Spleen (tissue), 11 donors: ENCODE data around the gene CCL2. TPM values are rescaled to one million over a fixed set of nuclear protein-coding genes. Genes with fewer than 3 reads are reported as not detected.

Experiments
- DNase-seq: peaks from one replicate; pipeline ENCODE4 v3.0.0-alpha.2; 2020
- H3K27ac ChIP-seq, 8 donors: fragments of 200-600 bp; sonication (generic) in 7 of 8; 1 replicate in 4 of 8; 2 replicates in 4 of 8; pipeline versions ENCODE4 v1.5.0 to v1.8.0; 2016 to 2021; ENCODE audit warnings: inconsistent platforms in 4 of 8, mild to moderate bottlenecking in 4 of 8, moderate library complexity in 1 of 8
- H3K27me3 ChIP-seq, 7 donors: fragments of 200-600 bp; sonication (generic) in 6 of 7; replicated peaks in 1 of 7; 1 replicate in 4 of 7; 2 replicates in 3 of 7; pipeline versions ENCODE4 v1.5.0 to v1.8.0; 2016 to 2021; ENCODE audit warnings: inconsistent platforms in 3 of 7, mild to moderate bottlenecking in 1 of 7
- H3K36me3 ChIP-seq, 6 donors: fragments of 200-600 bp; sonication (generic) in 5 of 6; 1 replicate in 4 of 6; 2 replicates in 2 of 6; pipeline versions ENCODE4 v1.5.0 to v1.8.0; 2016 to 2021; ENCODE audit warnings: inconsistent platforms in 2 of 6
- H3K4me1 ChIP-seq, 6 donors: fragments of 200-600 bp; sonication (generic) in 5 of 6; 1 replicate in 3 of 6; 2 replicates in 3 of 6; pipeline versions ENCODE4 v1.5.0 to v1.8.0; 2016 to 2021; ENCODE audit warnings: inconsistent platforms in 3 of 6
- H3K4me3 ChIP-seq, 8 donors: fragments of 200-600 bp; sonication (generic) in 7 of 8; 1 replicate in 4 of 8; 2 replicates in 4 of 8; pipeline versions ENCODE4 v1.5.0 to v1.8.0; 2016 to 2021; ENCODE audit warnings: inconsistent platforms in 4 of 8, mild to moderate bottlenecking in 4 of 8, moderate library complexity in 2 of 8
- H3K9me3 ChIP-seq, 8 donors: fragments of 200-600 bp; sonication (generic) in 7 of 8; 1 replicate in 4 of 8; 2 replicates in 4 of 8; pipeline versions ENCODE4 v1.5.0 to v1.8.0; 2016 to 2021; ENCODE audit warnings: inconsistent platforms in 4 of 8
- CTCF ChIP-seq, 11 experiments: fragments of 200-600 bp in 7 of 11; fragments of 450-650 bp in 4 of 11; sonication (generic) in 4 of 11; IDR thresholded peaks in 8 of 11; conservative IDR thresholded peaks in 3 of 11; 1 replicate in 7 of 11; 2 replicates in 4 of 11; pipeline versions ENCODE4 v1.4.0 to v1.8.0; 2016 to 2021; ENCODE audit warnings: antibody characterized with exemption in 11 of 11, inconsistent platforms in 4 of 11, mild to moderate bottlenecking in 1 of 11
- POLR2A ChIP-seq, 3 donors: fragments of 450-650 bp; IDR thresholded peaks; one replicate each; pipeline ENCODE4 v1.5.1; 2017; ENCODE audit warnings: antibody characterized with exemption in 3 of 3, mild to moderate bottlenecking in 1 of 3
- POLR2AphosphoS5 ChIP-seq, 3 donors: sonication (generic); formaldehyde crosslinking; IDR thresholded peaks; one replicate each; pipeline ENCODE4 v1.5.1; 2017; ENCODE audit warnings: antibody characterized with exemption in 3 of 3
- WGBS, 5 donors: extraction: QIAGEN DNeasy Blood & Tissue Kit in 3 of 5; methylation state at CpG; one replicate each; pipeline versions ENCODE4 v1.1.5 to v1.1.7; 2013 to 2018; 5-methylcytosine and 5-hydroxymethylcytosine counted together
- intact Hi-C: fragments of 100-400 bp; cut with DNase I; formaldehyde crosslinking; loops from one replicate; pipeline ENCODE4 v1.15.0; 2023; ENCODE audit warnings: low total_unique reads
- polyA plus RNA-seq, 3 donors: library from polyadenylated mRNA; stranded (reverse); fragments of 200-250 nt; gene quantifications; one replicate each; pipeline ENCODE4 v1.2.1, GENCODE V29; 2013
- total RNA-seq, 7 donors: library from RNA; depleted of rRNA in 3 of 7; stranded (reverse); fragments of >200 nt in 3 of 7; fragmentation: NEBNext Ultra II Directional in 4 of 7; extraction: Animal tissue kit (Norgen Biotek cat#: 25700) in 4 of 7; gene quantifications; one replicate each; pipeline versions ENCODE4 v1.1.0 to v1.2.1, GENCODE V29; 2016 to 2021
- donor health status: healthy with polysubstance abuse.
- donor health status: DM: no; HTN: no; CAD: no; lungs with moderate emphysema.
- donor health status: DM: no; HTN: no; CAD: no.
- donor health status: Bipolar disorder and iron deficiency.
- donor health status: healthy.
- donor health status: DM: no; HTN: no; CAD: no.
- donor health status: DM: yes; HTN: yes; CAD: no.

CCL2 gene
- total and polyA plus RNA-seq, 10 donors = 4.6 to 70.7 (median 13.7) TPM

GRCh38 chr17:34243364-34244320, 11.4 kb upstream of the CCL2 start:
- H3K4me1 ChIP-seq = peaks cover 35 to 98% (median 78%) of the 10 kb centered on the region in 6 donors
- no peak for DNase-seq
- TF ChIP-seq POLR2A (IDR thresholded peaks at IDR 0.05) (no peak), CTCF (IDR thresholded peaks at IDR 0.05 in 8 of 11, conservative IDR thresholded peaks at IDR 0.05 in 3 of 11) (no peak), POLR2AphosphoS5 (IDR thresholded peaks at IDR 0.05) (no peak)
- 65 to 77% (median 68%) methylated on average over 7 of the region's 7 CpGs for WGBS, 5 donors
- no peaks in the 10 kb centered on the region for H3K9me3 ChIP-seq
- intact Hi-C loops = no loop called here
- H3K4me3 ChIP-seq = peak overlapping the region in 1 of 8 donors; percentile 36
- H3K36me3 ChIP-seq = no peaks in the 10 kb centered on the region
- peaks cover 0 to 7% (median 0%) of the 10 kb centered on the region in 7 donors for H3K27me3 ChIP-seq
- H3K27ac ChIP-seq = peak overlapping the region in 7 of 8 donors; percentile 72 to 88 (median 85)

GRCh38 chr17:34245351-34245905, 9.7 kb upstream of the CCL2 start:
- TF ChIP-seq POLR2A (IDR thresholded peaks at IDR 0.05) (no peak), CTCF (IDR thresholded peaks at IDR 0.05 in 8 of 11, conservative IDR thresholded peaks at IDR 0.05 in 3 of 11) (no peak), POLR2AphosphoS5 (IDR thresholded peaks at IDR 0.05) (no peak)

GRCh38 chr17:34246446-34246845, 8.6 kb upstream of the CCL2 start:
- no peaks in the 10 kb centered on the region for H3K36me3 ChIP-seq
- peak overlapping the region in 7 of 8 donors; percentile 16 to 88 (median 70) for H3K27ac ChIP-seq
- peaks cover 27 to 98% (median 66%) of the 10 kb centered on the region in 6 donors for H3K4me1 ChIP-seq
- intact Hi-C loops = no loop called here
- H3K9me3 ChIP-seq = no peaks in the 10 kb centered on the region
- 26 to 38% (median 35%) methylated on average over 1 of the region's 1 CpG for WGBS, 5 donors
- no peak for DNase-seq
- peak in 1 of 3 donors; percentile 44 for TF ChIP-seq POLR2AphosphoS5 (IDR thresholded peaks at IDR 0.05)
- no peak for TF ChIP-seq CTCF (IDR thresholded peaks at IDR 0.05 in 8 of 11, conservative IDR thresholded peaks at IDR 0.05 in 3 of 11)
- H3K4me3 ChIP-seq = peak overlapping the region in 1 of 8 donors; percentile 43
- peaks cover 0 to 11% (median 0%) of the 10 kb centered on the region in 7 donors for H3K27me3 ChIP-seq

More at GRCh38 chr17:34245351-34245905, 9.7 kb upstream of the CCL2 start:
- Histone ChIP-seq H3K36me3 (no peaks in the 10 kb centered on the region), H3K27me3 (peaks cover 0 to 7% (median 0%) of the 10 kb centered on the region in 7 donors), H3K9me3 (no peaks in the 10 kb centered on the region), H3K4me1 (peaks cover 35 to 99% (median 73%) of the 10 kb centered on the region in 6 donors), H3K27ac (peak overlapping the region in 5 of 8 donors; percentile 61 to 88 (median 84)), H3K4me3 (no peak overlapping the region)
- DNase-seq = no peak
- intact Hi-C loops = no loop called here
- WGBS, 5 donors = 70 to 87% (median 74%) methylated on average over 6 of the region's 6 CpGs

- Histone ChIP-seq H3K4me1 (peaks cover 25 to 98% (median 66%) of the 10 kb centered on the region in 6 donors), H3K4me3 (peak overlapping the region in 1 of 8 donors; percentile 28), H3K9me3 (no peaks in the 10 kb centered on the region), H3K27me3 (peaks cover 0 to 13% (median 0%) of the 10 kb centered on the region in 7 donors), H3K27ac (peak overlapping the region in 7 of 8 donors; percentile 16 to 88 (median 70)), H3K36me3 (no peaks in the 10 kb centered on the region)
- DNase-seq = no peak
- no peak for TF ChIP-seq CTCF (IDR thresholded peaks at IDR 0.05 in 8 of 11, conservative IDR thresholded peaks at IDR 0.05 in 3 of 11)
- TF ChIP-seq POLR2A (IDR thresholded peaks at IDR 0.05) = no peak
- no peak for TF ChIP-seq POLR2AphosphoS5 (IDR thresholded peaks at IDR 0.05)
- 43 to 71% (median 45%) methylated on average over 3 of the region's 3 CpGs for WGBS, 5 donors
- intact Hi-C loops = no loop called here
Observed at GRCh38 chr17:34246881-34247280, 8.2 kb upstream of the CCL2 start.
